Left lung (tissue), 10 donors: ENCODE measurements around the gene ARL5C. TPM values are rescaled to one million over a fixed set of nuclear protein-coding genes. Genes with fewer than 3 reads are reported as not detected.
"Not testable (repeated sequence)": the region's sequence is repeated elsewhere in the genome, so short reads cannot be mapped to it uniquely, and the experiment has no call there.

Experiments used
- ATAC-seq: fragments of 200-7000 bp; cut with Tn5 transposase; one replicate; pipeline ENCODE4 v1.9.1; 2020; ENCODE audit warnings: moderate library complexity
- DNase-seq, 4 donors: peaks; one replicate each; pipeline ENCODE4 v3.0.0-alpha.2; 2013 to 2020
- H3K27ac ChIP-seq, 2 donors: fragments of 200-600 bp; sonication (generic) in 1 of 2; one replicate each; pipeline versions ENCODE4 v1.5.0 to v1.8.0; 2020 to 2021
- H3K27me3 ChIP-seq, 2 donors: fragments of 200-600 bp; sonication (generic) in 1 of 2; one replicate each; pipeline versions ENCODE4 v1.5.0 to v1.8.0; 2020 to 2021
- H3K36me3 ChIP-seq, 2 donors: fragments of 200-600 bp; sonication (generic) in 1 of 2; one replicate each; pipeline versions ENCODE4 v1.5.0 to v1.8.0; 2020 to 2021
- H3K4me1 ChIP-seq, 2 donors: fragments of 200-600 bp; one replicate each; pipeline ENCODE4 v1.8.0; 2021
- H3K4me3 ChIP-seq, 2 donors: fragments of 200-600 bp; sonication (generic) in 1 of 2; one replicate each; pipeline versions ENCODE4 v1.5.0 to v1.8.0; 2020 to 2021; ENCODE audit warnings: mild to moderate bottlenecking in 1 of 2
- H3K9me3 ChIP-seq, 2 donors: fragments of 200-600 bp; sonication (generic) in 1 of 2; one replicate each; pipeline versions ENCODE4 v1.5.0 to v1.8.0; 2020 to 2021
- intact Hi-C, 2 donors: fragments of 100-400 bp; cut with DNase I; formaldehyde crosslinking; loops; one replicate each; pipeline versions ENCODE4 v1.11.2 to v1.14.2; 2022
- polyA plus RNA-seq, 6 donors: library from polyadenylated mRNA; unstranded; fragments of 120-200 nt; gene quantifications; one replicate each; pipeline ENCODE4 v1.2.1, GENCODE V29; 2013; ENCODE audit not compliant: insufficient read length in 6 of 6
- total RNA-seq, 2 donors: library from RNA; stranded (reverse); fragmentation: NEBNext Ultra II Directional; extraction: Animal tissue kit (Norgen Biotek cat#: 25700); gene quantifications; one replicate each; pipeline ENCODE4 v1.2.1, GENCODE V29; 2021
- TF ChIP-seq, protein P1 (sequence below), 2 donors: fragments of 200-600 bp; sonication (generic) in 1 of 2; IDR thresholded peaks; one replicate each; pipeline versions ENCODE4 v1.5.0 to v1.8.0; 2021; ENCODE audit warnings: antibody characterized with exemption in 2 of 2
- donor health status: DM: no; HTN: yes; CAD: no.
- donor health status: DM: no; HTN: no; CAD: no.

The ARL5C gene
- total and polyA plus RNA-seq, 8 donors: 0.34 to 0.69 (median 0.46) TPM; not detected in 4

DNA sequence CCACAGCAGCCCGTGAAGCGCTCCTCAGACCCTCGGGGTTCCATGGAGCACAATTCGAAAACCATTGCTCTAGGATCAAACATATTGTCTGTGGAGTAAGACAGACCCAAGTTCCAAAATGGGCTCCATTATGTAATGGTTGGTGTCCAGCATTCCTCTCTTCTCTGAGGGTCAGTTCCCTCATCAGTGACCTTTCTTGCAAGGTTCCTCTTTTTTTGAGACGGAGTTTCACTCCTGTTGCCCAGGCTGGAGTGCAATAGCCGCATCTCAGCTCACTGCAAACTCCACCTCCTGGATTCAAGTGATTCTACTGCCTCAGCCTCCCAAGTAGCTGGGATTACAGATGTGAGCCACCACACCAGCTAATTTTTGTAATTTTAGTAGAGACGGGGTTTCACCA is 43.0 kb downstream of the ARL5C start:
- H3K27ac ChIP-seq: no peak overlapping the region
- no peak for DNase-seq
- H3K4me1 ChIP-seq: peaks cover 0 to 5% of the 10 kb centered on the region in 2 donors
- no peaks in the 10 kb centered on the region for H3K27me3 ChIP-seq
- TF ChIP-seq, protein P1, sequence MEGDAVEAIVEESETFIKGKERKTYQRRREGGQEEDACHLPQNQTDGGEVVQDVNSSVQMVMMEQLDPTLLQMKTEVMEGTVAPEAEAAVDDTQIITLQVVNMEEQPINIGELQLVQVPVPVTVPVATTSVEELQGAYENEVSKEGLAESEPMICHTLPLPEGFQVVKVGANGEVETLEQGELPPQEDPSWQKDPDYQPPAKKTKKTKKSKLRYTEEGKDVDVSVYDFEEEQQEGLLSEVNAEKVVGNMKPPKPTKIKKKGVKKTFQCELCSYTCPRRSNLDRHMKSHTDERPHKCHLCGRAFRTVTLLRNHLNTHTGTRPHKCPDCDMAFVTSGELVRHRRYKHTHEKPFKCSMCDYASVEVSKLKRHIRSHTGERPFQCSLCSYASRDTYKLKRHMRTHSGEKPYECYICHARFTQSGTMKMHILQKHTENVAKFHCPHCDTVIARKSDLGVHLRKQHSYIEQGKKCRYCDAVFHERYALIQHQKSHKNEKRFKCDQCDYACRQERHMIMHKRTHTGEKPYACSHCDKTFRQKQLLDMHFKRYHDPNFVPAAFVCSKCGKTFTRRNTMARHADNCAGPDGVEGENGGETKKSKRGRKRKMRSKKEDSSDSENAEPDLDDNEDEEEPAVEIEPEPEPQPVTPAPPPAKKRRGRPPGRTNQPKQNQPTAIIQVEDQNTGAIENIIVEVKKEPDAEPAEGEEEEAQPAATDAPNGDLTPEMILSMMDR (IDR thresholded peaks at IDR 0.05): no peak
- H3K9me3 ChIP-seq: no peaks in the 10 kb centered on the region
- ATAC-seq: no peak
- no peak overlapping the region for H3K4me3 ChIP-seq
- no peaks in the 10 kb centered on the region for H3K36me3 ChIP-seq
- intact Hi-C loops: no loop called here

DNA sequence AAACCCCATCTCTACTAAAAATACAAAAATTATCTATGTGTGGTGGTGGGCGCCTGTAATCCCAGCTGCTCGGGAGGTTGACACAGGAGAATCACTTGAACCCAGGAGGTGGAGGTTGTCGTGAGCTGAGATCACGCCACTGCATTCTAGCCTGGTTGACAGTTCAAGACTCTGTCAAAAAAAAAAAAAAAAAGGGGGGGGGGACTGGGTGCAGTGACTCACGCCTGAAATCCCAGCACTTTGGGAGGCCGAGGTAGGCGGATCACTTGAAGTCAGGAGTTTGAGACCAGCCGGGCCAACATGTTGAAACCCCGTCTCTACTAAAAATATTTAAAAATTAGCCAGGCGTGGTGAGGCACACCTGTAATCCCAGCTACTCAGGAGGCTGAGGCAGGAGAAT is 44.0 kb downstream of the ARL5C start:
- H3K27me3 ChIP-seq, H3K4me3 ChIP-seq, ATAC-seq, DNase-seq, H3K36me3 ChIP-seq, H3K9me3 ChIP-seq, intact Hi-C loops, H3K27ac ChIP-seq, H3K4me1 ChIP-seq: not testable (repeated sequence)

GRCh38 chr17:39118674-39119419 is 47.1 kb downstream of the ARL5C start:
- Histone ChIP-seq H3K4me3 (no peak overlapping the region), H3K9me3 (no peaks in the 10 kb centered on the region), H3K27me3 (no peaks in the 10 kb centered on the region), H3K4me1 (peaks cover 0 to 5% of the 10 kb centered on the region in 2 donors), H3K27ac (no peak overlapping the region), H3K36me3 (no peaks in the 10 kb centered on the region)
- peak; percentile 62 for ATAC-seq
- TF ChIP-seq, protein P1 (IDR thresholded peaks at IDR 0.05): no peak
- no peak for DNase-seq
- intact Hi-C loops: no loop called here

DNA sequence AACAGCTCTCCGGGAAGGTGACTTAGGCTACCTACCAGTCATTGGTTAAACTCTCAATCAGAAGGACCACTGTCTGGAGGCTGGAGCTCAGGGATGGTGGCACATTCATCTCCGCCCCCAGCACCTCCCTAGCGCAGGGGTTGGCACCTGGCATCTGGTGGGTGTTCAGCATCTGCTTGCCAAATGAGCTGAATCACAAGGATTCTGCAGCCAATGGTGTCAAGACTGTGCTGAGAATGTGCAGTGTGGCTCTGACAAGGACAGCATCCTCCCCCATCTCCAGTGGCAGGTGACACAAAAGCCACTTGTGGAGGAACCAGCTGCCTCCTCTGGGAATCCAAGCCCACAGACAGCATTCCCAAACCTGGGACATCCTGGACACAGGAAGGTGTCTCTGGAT is 49.7 kb downstream of the ARL5C start:
- Histone ChIP-seq H3K27me3 (peaks cover 0 to 9% of the 10 kb centered on the region in 2 donors), H3K4me3 (no peak overlapping the region), H3K36me3 (no peaks in the 10 kb centered on the region), H3K4me1 (peaks cover 0 to 5% of the 10 kb centered on the region in 2 donors), H3K9me3 (no peaks in the 10 kb centered on the region), H3K27ac (no peak overlapping the region)
- intact Hi-C loops: no loop called here
- no peak for DNase-seq
- TF ChIP-seq, protein P1 (IDR thresholded peaks at IDR 0.05): no peak
- ATAC-seq: no peak

DNA sequence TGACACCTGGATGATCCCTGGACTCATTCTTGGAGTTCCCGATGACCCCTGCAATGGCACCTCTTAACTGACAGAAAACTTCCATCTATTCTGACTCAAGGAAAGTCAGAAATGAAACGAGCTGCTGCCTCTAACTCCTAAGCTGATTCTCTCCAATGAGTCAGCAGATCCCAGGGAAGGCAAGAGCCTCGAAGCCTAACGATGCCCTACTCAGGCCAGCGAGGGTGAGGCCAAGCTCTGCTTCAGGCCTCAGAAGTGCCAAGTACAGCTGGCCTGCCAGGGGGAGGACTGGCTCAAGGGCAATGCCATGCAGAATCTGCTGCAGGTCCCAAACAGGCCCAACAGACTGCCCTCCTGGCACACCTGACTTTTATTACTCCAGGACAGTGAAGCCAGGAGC is 50.8 kb downstream of the ARL5C start:
- H3K27me3 ChIP-seq: peaks cover 0 to 16% of the 10 kb centered on the region in 2 donors
- TF ChIP-seq, protein P1 (IDR thresholded peaks at IDR 0.05): no peak
- no peak overlapping the region for H3K4me3 ChIP-seq
- H3K9me3 ChIP-seq: no peaks in the 10 kb centered on the region
- no peaks in the 10 kb centered on the region for H3K36me3 ChIP-seq
- intact Hi-C loops: no loop called here
- peaks cover 0 to 5% of the 10 kb centered on the region in 2 donors for H3K4me1 ChIP-seq
- no peak for DNase-seq
- ATAC-seq: no peak
- no peak overlapping the region for H3K27ac ChIP-seq

- Histone ChIP-seq H3K27me3 (peaks cover 0 to 16% of the 10 kb centered on the region in 2 donors), H3K9me3 (no peaks in the 10 kb centered on the region), H3K4me1 (peaks cover 0 to 5% of the 10 kb centered on the region in 2 donors), H3K27ac (no peak overlapping the region), H3K36me3 (no peaks in the 10 kb centered on the region), H3K4me3 (no peak overlapping the region)
- ATAC-seq (no peak), DNase-seq (no peak)
- TF ChIP-seq, protein P1 (IDR thresholded peaks at IDR 0.05): no peak
- intact Hi-C loops: no loop called here
These were observed 51.2 kb downstream of the ARL5C start for GRCh38 chr17:39114723-39115122.
